Measurements from ENCODE around the gene ABCA13. TPM values are rescaled to one million over a fixed set of nuclear protein-coding genes. Genes with fewer than 3 reads are reported as not detected.

ABCA13 gene
- total RNA-seq, 1 experiment from 2014 or later: not detected

DNA sequence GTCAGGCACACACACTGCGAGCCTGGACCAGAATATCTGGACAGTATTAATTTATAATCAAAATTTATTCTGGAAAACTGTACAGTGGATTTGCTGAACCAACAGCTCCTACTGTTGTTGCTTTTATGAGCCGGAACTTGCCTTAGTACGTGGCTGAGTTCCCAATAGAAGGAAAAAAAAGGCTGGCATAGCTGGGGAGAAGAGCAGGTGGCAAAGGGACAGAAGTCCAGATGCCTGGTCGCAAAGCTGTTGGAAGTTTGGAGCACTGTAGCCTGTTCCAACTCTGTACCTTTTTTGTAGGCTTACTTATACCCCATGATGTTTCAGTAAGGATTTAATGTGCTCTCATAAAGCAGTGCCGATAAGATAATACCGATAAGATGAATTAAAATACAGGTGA lies 333.8 kb downstream of the ABCA13 start (continued):
- no peak for TF ChIP-seq JUND (IDR thresholded peaks at IDR 0.05)
- TF ChIP-seq CBX3 (IDR thresholded peaks at IDR 0.05; ENCODE audit: low read depth): no peak
- TF ChIP-seq POLR2AphosphoS5 (IDR thresholded peaks at IDR 0.05; ENCODE audit: low read depth, low read length): no peak
- TF ChIP-seq CEBPB (IDR thresholded peaks at IDR 0.05; ENCODE audit: low read depth): no peak

- ChIA-PET RAD21 (ENCODE audit: low non-redundant PET in 1 of 2, low total read pairs in 2 of 2, uncharacterized antibody in 2 of 2, unreplicated experiment in 2 of 2) (no interaction called here), CTCF (no interaction called here), POLR2A (no interaction called here)
- Histone ChIP-seq H4K20me1 (ENCODE audit: insufficient read depth) (no peaks in the 10 kb centered on the region), H3K4me3 (replicated peaks in 1 of 2; ENCODE audit: low read depth in 1 of 2, low read length in 2 of 2) (no peak overlapping the region), H3K9me2 (ENCODE audit: insufficient read depth) (no peaks in the 10 kb centered on the region), H3K9me3 (ENCODE audit: control insufficient read depth in 1 of 2, insufficient read depth in 1 of 2, low read depth in 1 of 2, low read length in 2 of 2) (peaks cover 0 to 8% of the 10 kb centered on the region in 2 experiments; a peak in 2 of 4 replicates), H3K4me2 (ENCODE audit: low read length) (no peak overlapping the region), H3K27me3 (ENCODE audit: insufficient read depth, low read length) (no peaks in the 10 kb centered on the region), H3K36me3 (ENCODE audit: control insufficient read depth in 1 of 2, insufficient read depth in 2 of 2, low read length in 2 of 2) (no peaks in the 10 kb centered on the region), H3K4me1 (ENCODE audit: control insufficient read depth in 1 of 2, insufficient read depth in 2 of 2, low read length in 2 of 2) (no peaks in the 10 kb centered on the region), H3K9ac (ENCODE audit: low read length) (no peak overlapping the region), H2AFZ (ENCODE audit: low read depth, low read length, poor library complexity, severe bottlenecking) (no peak overlapping the region), H3K27ac (ENCODE audit: low read depth, low read length) (no peak overlapping the region), H3K79me2 (ENCODE audit: insufficient read depth, low read length) (no peaks in the 10 kb centered on the region)
- DNase-seq (ENCODE audit: low read depth, low spot score) (no peak), ATAC-seq (no peak)
- no TSS peak for BruUV-seq (replicated peaks)
- TF ChIP-seq SRF (IDR thresholded peaks at IDR 0.05; ENCODE audit: low read depth) (no peak), ELF1 (IDR thresholded peaks at IDR 0.05; ENCODE audit: borderline replicate concordance, low read depth) (no peak), POLR2AphosphoS5 (IDR thresholded peaks at IDR 0.05; ENCODE audit: low read depth, low read length) (no peak), SIN3A (IDR thresholded peaks at IDR 0.05; ENCODE audit: low read depth) (no peak), ATF3 (IDR thresholded peaks at IDR 0.05) (no peak), CEBPB (IDR thresholded peaks at IDR 0.05; ENCODE audit: low read depth) (no peak), CBX3 (IDR thresholded peaks at IDR 0.05; ENCODE audit: low read depth) (no peak), TCF7L2 (IDR thresholded peaks at IDR 0.05; ENCODE audit: borderline replicate concordance, extremely low read depth, insufficient read depth, insufficient read length) (no peak), RAD21 (IDR thresholded peaks at IDR 0.05; ENCODE audit: low read depth) (no peak), ZBTB33 (IDR thresholded peaks at IDR 0.05; ENCODE audit: extremely low read depth, insufficient replicate concordance, low read length) (no peak), EZH2phosphoT487 (IDR thresholded peaks at IDR 0.05; ENCODE audit: borderline replicate concordance) (no peak), POLR2A (IDR thresholded peaks at IDR 0.05; ENCODE audit: borderline replicate concordance, extremely low read depth, insufficient read depth, insufficient read length) (no peak), YY1 (IDR thresholded peaks at IDR 0.05; ENCODE audit: extremely low read depth, insufficient replicate concordance, low read depth, low read length) (no peak), SP1 (IDR thresholded peaks at IDR 0.05; ENCODE audit: low read depth) (no peak), ZNF274 (IDR thresholded peaks at IDR 0.05; ENCODE audit: low read depth, low read length) (no peak), ZFX (IDR thresholded peaks at IDR 0.05) (no peak), FOSL1 (IDR thresholded peaks at IDR 0.05; ENCODE audit: low read depth) (no peak), EGR1 (IDR thresholded peaks at IDR 0.05; ENCODE audit: low read depth) (no peak)
- TF ChIP-seq, protein P1, sequence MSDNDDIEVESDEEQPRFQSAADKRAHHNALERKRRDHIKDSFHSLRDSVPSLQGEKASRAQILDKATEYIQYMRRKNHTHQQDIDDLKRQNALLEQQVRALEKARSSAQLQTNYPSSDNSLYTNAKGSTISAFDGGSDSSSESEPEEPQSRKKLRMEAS (IDR thresholded peaks at IDR 0.05): no peak
- TF ChIP-seq, protein P2, sequence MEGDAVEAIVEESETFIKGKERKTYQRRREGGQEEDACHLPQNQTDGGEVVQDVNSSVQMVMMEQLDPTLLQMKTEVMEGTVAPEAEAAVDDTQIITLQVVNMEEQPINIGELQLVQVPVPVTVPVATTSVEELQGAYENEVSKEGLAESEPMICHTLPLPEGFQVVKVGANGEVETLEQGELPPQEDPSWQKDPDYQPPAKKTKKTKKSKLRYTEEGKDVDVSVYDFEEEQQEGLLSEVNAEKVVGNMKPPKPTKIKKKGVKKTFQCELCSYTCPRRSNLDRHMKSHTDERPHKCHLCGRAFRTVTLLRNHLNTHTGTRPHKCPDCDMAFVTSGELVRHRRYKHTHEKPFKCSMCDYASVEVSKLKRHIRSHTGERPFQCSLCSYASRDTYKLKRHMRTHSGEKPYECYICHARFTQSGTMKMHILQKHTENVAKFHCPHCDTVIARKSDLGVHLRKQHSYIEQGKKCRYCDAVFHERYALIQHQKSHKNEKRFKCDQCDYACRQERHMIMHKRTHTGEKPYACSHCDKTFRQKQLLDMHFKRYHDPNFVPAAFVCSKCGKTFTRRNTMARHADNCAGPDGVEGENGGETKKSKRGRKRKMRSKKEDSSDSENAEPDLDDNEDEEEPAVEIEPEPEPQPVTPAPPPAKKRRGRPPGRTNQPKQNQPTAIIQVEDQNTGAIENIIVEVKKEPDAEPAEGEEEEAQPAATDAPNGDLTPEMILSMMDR (IDR thresholded peaks at IDR 0.05 in 2 of 3, conservative IDR thresholded peaks at IDR 0.05 in 1 of 3; ENCODE audit: borderline replicate concordance in 1 of 3, insufficient read depth in 1 of 3, low read depth in 2 of 3, low read length in 2 of 3): no peak
- intact Hi-C loops (cut with micrococcal nuclease): no loop called here
Measured at GRCh38 chr7:48505466-48505865, 334.2 kb downstream of the ABCA13 start.
